ENCODE measurements around the gene CDV3.

- no peak for TF ChIP-seq SIN3A (IDR thresholded peaks at IDR 0.05; ENCODE audit: borderline replicate concordance, insufficient read depth, low read length)
- peak; percentile 57 for TF ChIP-seq POLR2AphosphoS5 (IDR thresholded peaks at IDR 0.05; ENCODE audit: low read depth, low read length)
- TF ChIP-seq, protein P1, sequence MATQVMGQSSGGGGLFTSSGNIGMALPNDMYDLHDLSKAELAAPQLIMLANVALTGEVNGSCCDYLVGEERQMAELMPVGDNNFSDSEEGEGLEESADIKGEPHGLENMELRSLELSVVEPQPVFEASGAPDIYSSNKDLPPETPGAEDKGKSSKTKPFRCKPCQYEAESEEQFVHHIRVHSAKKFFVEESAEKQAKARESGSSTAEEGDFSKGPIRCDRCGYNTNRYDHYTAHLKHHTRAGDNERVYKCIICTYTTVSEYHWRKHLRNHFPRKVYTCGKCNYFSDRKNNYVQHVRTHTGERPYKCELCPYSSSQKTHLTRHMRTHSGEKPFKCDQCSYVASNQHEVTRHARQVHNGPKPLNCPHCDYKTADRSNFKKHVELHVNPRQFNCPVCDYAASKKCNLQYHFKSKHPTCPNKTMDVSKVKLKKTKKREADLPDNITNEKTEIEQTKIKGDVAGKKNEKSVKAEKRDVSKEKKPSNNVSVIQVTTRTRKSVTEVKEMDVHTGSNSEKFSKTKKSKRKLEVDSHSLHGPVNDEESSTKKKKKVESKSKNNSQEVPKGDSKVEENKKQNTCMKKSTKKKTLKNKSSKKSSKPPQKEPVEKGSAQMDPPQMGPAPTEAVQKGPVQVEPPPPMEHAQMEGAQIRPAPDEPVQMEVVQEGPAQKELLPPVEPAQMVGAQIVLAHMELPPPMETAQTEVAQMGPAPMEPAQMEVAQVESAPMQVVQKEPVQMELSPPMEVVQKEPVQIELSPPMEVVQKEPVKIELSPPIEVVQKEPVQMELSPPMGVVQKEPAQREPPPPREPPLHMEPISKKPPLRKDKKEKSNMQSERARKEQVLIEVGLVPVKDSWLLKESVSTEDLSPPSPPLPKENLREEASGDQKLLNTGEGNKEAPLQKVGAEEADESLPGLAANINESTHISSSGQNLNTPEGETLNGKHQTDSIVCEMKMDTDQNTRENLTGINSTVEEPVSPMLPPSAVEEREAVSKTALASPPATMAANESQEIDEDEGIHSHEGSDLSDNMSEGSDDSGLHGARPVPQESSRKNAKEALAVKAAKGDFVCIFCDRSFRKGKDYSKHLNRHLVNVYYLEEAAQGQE (IDR thresholded peaks at IDR 0.05; ENCODE audit: insufficient read depth in 1 of 2, low read depth in 2 of 2, low read length in 2 of 2), result no peak
These were observed at the start of gene CDV3 for GRCh38 chr3:133573629-133574194.

All from PFSK-1 (cell line).